Measurements from ENCODE around the gene BBS9. TPM values are rescaled to one million over a fixed set of nuclear protein-coding genes. Genes with fewer than 3 reads are reported as not detected.

BBS9 gene
- total and polyA plus RNA-seq, 12 donors, result 4.1 to 44.0 (median 10.0) TPM

- H3K27me3 ChIP-seq, result peaks cover 0 to 9% (median 0%) of the 10 kb centered on the region in 7 donors
- no peaks in the 10 kb centered on the region for H3K36me3 ChIP-seq
- peak within 1 kb of the TSS; percentile 84 to 99 (median 98) for H3K4me3 ChIP-seq
- peak within 1 kb of the TSS; percentile 56 to 94 (median 90) for H3K27ac ChIP-seq
- ATAC-seq (peak; percentile 69 to 95 (median 86)), DNase-seq (peak; percentile 57 to 76)
- peaks cover 12 to 54% (median 44%) of the 10 kb centered on the region in 9 donors for H3K4me1 ChIP-seq
- H3K9me3 ChIP-seq, result no peaks in the 10 kb centered on the region
- intact Hi-C loops (cut with DNase I), result loop anchor here in 6 of 10 donors (2.0 to 10.0 kb wide), 10 partner anchors 47 to 414 kb away; partner anchors contain the start of gene NT5C3A (in 2 of the 6)
- TF ChIP-seq CTCF (IDR thresholded peaks at IDR 0.05), result peak; percentile 52 to 83 (median 67)
- WGBS, 2 donors, result 0% methylated on average over 55 to 100 of the region's 100 CpGs
These were observed 20.2 kb upstream of the BBS9 start, which contains the start of gene RP9 for GRCh38 chr7:33109005-33109757. RP9 (minus strand) TSS chr7:33109404; CDS start chr7:33109372, 32 bp downstream.

- Histone ChIP-seq H3K4me3 (peak overlapping the region; percentile 84 to 99 (median 98)), H3K27ac (peak overlapping the region in 4 of 10 donors; percentile 64 to 94 (median 90)), H3K4me1 (peaks cover 12 to 48% (median 43%) of the 10 kb centered on the region in 9 donors), H3K27me3 (peaks cover 0 to 9% (median 0%) of the 10 kb centered on the region in 7 donors), H3K36me3 (no peaks in the 10 kb centered on the region), H3K9me3 (no peaks in the 10 kb centered on the region)
- intact Hi-C loops (cut with DNase I), result loop anchor here in 6 of 10 donors (2.0 to 10.0 kb wide), 11 partner anchors 47 to 415 kb away; partner anchors contain the start of gene NT5C3A (in 2 of the 6)
- TF ChIP-seq CTCF (IDR thresholded peaks at IDR 0.05), result no peak
- DNase-seq, result no peak
- 20 to 24% methylated on average over 11 of the region's 11 CpGs for WGBS, 2 donors
- no peak for ATAC-seq
These were observed 19.6 kb upstream of the BBS9 start for GRCh38 chr7:33109758-33110238.

- H3K36me3 ChIP-seq, result no peaks in the 10 kb centered on the region
- ATAC-seq (no peak), DNase-seq (no peak)
- no peak overlapping the region for H3K4me3 ChIP-seq
- H3K27me3 ChIP-seq, result peaks cover 0 to 9% (median 0%) of the 10 kb centered on the region in 7 donors
- no peak for TF ChIP-seq CTCF (IDR thresholded peaks at IDR 0.05)
- 73 to 78% methylated on average over 3 of the region's 3 CpGs for WGBS, 2 donors
- H3K9me3 ChIP-seq, result no peaks in the 10 kb centered on the region
- H3K27ac ChIP-seq, result no peak overlapping the region
- H3K4me1 ChIP-seq, result peaks cover 12 to 30% (median 26%) of the 10 kb centered on the region in 9 donors
- intact Hi-C loops (cut with DNase I), result loop anchor here in 1 of 10 donors (10.0 kb wide), 1 partner anchor 347 kb away; no protein-coding TSS in a partner anchor
These were observed 17.8 kb upstream of the BBS9 start for GRCh38 chr7:33111614-33112013.

- ATAC-seq (no peak), DNase-seq (no peak)
- no peak overlapping the region for H3K4me3 ChIP-seq
- TF ChIP-seq CTCF (IDR thresholded peaks at IDR 0.05), result no peak
- H3K9me3 ChIP-seq, result peaks cover 0 to 23% (median 7%) of the 10 kb centered on the region in 11 donors
- peaks cover 0 to 9% (median 0%) of the 10 kb centered on the region in 7 donors for H3K27me3 ChIP-seq
- H3K4me1 ChIP-seq, result peaks cover 0 to 4% (median under 1%) of the 10 kb centered on the region in 9 donors
- intact Hi-C loops (cut with DNase I), result loop anchor here in 1 of 10 donors (10.0 kb wide), 1 partner anchor 350 kb away; no protein-coding TSS in a partner anchor
- no peaks in the 10 kb centered on the region for H3K36me3 ChIP-seq
- no peak overlapping the region for H3K27ac ChIP-seq
These were observed 14.4 kb upstream of the BBS9 start for GRCh38 chr7:33114976-33115375.

All from heart right ventricle (tissue), 16 donors.